Measurements from ENCODE around the gene GRM8.

DNA sequence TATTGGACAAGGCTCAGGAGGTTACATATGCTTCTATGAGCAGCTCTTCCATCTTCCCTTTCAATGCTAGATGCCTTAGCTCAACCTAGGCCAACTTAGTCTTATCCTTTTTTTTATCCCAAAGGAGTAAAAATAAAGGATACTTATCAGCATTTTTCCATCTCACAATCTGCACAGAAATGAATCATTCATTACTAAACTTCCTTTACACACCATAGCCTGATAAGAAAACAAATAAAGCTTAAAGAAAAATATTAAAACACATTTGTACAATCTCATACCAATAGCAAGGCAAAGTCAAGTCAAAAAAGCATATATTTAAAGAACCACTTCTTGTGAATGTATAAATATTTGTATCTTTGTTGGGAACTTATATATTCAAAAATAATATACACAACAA is 407.4 kb downstream of the GRM8 start:
- TF ChIP-seq, protein P1, sequence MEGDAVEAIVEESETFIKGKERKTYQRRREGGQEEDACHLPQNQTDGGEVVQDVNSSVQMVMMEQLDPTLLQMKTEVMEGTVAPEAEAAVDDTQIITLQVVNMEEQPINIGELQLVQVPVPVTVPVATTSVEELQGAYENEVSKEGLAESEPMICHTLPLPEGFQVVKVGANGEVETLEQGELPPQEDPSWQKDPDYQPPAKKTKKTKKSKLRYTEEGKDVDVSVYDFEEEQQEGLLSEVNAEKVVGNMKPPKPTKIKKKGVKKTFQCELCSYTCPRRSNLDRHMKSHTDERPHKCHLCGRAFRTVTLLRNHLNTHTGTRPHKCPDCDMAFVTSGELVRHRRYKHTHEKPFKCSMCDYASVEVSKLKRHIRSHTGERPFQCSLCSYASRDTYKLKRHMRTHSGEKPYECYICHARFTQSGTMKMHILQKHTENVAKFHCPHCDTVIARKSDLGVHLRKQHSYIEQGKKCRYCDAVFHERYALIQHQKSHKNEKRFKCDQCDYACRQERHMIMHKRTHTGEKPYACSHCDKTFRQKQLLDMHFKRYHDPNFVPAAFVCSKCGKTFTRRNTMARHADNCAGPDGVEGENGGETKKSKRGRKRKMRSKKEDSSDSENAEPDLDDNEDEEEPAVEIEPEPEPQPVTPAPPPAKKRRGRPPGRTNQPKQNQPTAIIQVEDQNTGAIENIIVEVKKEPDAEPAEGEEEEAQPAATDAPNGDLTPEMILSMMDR (IDR thresholded peaks at IDR 0.05; ENCODE audit: low read depth, low read length, poor library complexity, severe bottlenecking): no peak
- TF ChIP-seq EZH2phosphoT487 (IDR thresholded peaks at IDR 0.05; ENCODE audit: borderline replicate concordance, low read length): no peak
